ENCODE data around the gene ENOX1.
"Not testable (repeated sequence)": the region's sequence is repeated elsewhere in the genome, so short reads cannot be mapped to it uniquely, and the experiment has no call there.

Gene ENOX1

GRCh38 chr13:43416408-43416807, 370.4 kb downstream of the ENOX1 start:
- not testable (repeated sequence) for H3K36me3 ChIP-seq (ENCODE audit: control insufficient read depth in 1 of 2, insufficient read depth in 2 of 2, low read length in 2 of 2); H2BK5ac ChIP-seq (ENCODE audit: low read depth, low read length, poor library complexity); DNase-seq; H4K8ac ChIP-seq (ENCODE audit: low read depth, low read length); H3K18ac ChIP-seq (ENCODE audit: low read length); H3K4ac ChIP-seq (ENCODE audit: low read depth, low read length); H3K79me2 ChIP-seq (ENCODE audit: control insufficient read depth, insufficient read depth, low read length, poor library complexity); H3K4me1 ChIP-seq (ENCODE audit: control insufficient read depth in 1 of 2, insufficient read depth in 2 of 2, low read length in 2 of 2); H2BK12ac ChIP-seq (ENCODE audit: low read length); H3K27me3 ChIP-seq (ENCODE audit: insufficient read depth, low read length); H3K4me2 ChIP-seq (ENCODE audit: low read length); H3K14ac ChIP-seq (ENCODE audit: low read length); H4K12ac ChIP-seq (ENCODE audit: low read depth, low read length); H2AK5ac ChIP-seq (ENCODE audit: low read length); H3K23ac ChIP-seq (ENCODE audit: low read length); H2BK120ac ChIP-seq (ENCODE audit: insufficient read depth, low read length, poor library complexity); H3K79me1 ChIP-seq (ENCODE audit: low read length); H2AFZ ChIP-seq (ENCODE audit: insufficient read depth, low read length, poor library complexity); H3K9ac ChIP-seq (ENCODE audit: low read length); H4K91ac ChIP-seq (ENCODE audit: low read depth, low read length); H3K27ac ChIP-seq (ENCODE audit: low read depth, low read length); H3K4me3 ChIP-seq (ENCODE audit: low read depth, low read length)
- peaks cover 11% of the 10 kb centered on the region for H3K9me3 ChIP-seq (ENCODE audit: insufficient read depth, low read depth, low read length)
- WGBS (ENCODE audit: extremely low coverage, insufficient coverage, insufficient read length), result no CpG with 5 or more reads among the region's 21 CpGs

DNA sequence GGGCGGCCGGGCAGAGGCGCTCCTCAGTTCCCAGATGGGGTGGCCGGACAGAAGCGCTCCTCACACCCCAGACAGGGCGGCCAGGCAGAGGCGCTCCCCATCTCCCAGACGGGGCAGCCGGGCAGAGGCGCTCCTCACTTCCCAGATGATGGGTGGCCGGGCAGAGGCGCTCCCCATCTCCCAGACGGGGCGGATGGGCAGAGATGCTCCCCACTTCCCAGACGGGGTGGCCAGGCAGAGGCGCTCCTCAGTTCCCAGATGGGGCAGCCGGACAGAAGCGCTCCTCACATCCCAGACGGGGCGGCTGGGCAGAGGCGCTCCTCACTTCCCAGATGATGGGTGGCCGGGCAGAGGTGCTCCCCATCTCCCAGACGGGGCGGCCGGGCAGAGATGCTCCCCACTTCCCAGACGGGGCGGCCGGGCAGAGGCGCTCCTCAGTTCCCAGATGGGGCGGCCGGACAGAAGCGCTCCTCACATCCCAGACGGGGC, 370.8 kb downstream of the ENOX1 start:
- H3K4me3 ChIP-seq (ENCODE audit: low read depth, low read length); H2AFZ ChIP-seq (ENCODE audit: insufficient read depth, low read length, poor library complexity); H4K12ac ChIP-seq (ENCODE audit: low read depth, low read length); H3K79me2 ChIP-seq (ENCODE audit: control insufficient read depth, insufficient read depth, low read length, poor library complexity); H3K14ac ChIP-seq (ENCODE audit: low read length); H3K4ac ChIP-seq (ENCODE audit: low read depth, low read length); H2AK5ac ChIP-seq (ENCODE audit: low read length); H3K27ac ChIP-seq (ENCODE audit: low read depth, low read length); H3K27me3 ChIP-seq (ENCODE audit: insufficient read depth, low read length); H3K79me1 ChIP-seq (ENCODE audit: low read length); H2BK5ac ChIP-seq (ENCODE audit: low read depth, low read length, poor library complexity); H3K4me2 ChIP-seq (ENCODE audit: low read length); H4K8ac ChIP-seq (ENCODE audit: low read depth, low read length); H2BK12ac ChIP-seq (ENCODE audit: low read length); H3K18ac ChIP-seq (ENCODE audit: low read length); H3K36me3 ChIP-seq (ENCODE audit: control insufficient read depth in 1 of 2, insufficient read depth in 2 of 2, low read length in 2 of 2); H3K23ac ChIP-seq (ENCODE audit: low read length); H4K91ac ChIP-seq (ENCODE audit: low read depth, low read length); H3K9ac ChIP-seq (ENCODE audit: low read length); H3K4me1 ChIP-seq (ENCODE audit: control insufficient read depth in 1 of 2, insufficient read depth in 2 of 2, low read length in 2 of 2); DNase-seq; H2BK120ac ChIP-seq (ENCODE audit: insufficient read depth, low read length, poor library complexity): not testable (repeated sequence)
- peaks cover 11% of the 10 kb centered on the region for H3K9me3 ChIP-seq (ENCODE audit: insufficient read depth, low read depth, low read length)
- WGBS (ENCODE audit: extremely low coverage, insufficient coverage, insufficient read length), result no CpG with 5 or more reads among the region's 33 CpGs

DNA sequence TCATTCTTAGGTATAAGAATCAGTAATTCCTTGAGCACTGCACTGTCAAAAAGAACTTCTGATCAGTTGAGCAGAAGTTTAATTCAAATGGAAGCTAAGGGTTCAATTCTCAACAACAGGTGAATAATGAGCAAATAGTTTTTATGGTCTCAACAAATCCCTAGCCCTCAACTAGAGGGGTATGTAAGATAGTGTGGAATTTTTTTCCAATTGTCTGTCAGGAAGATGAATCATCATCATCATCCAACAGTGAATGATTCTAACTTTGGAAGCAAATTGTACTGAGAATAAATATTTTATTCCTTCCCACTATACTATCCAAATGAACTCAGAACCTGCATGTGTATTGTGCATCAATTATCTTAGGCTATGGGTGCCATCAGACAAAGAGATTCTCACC, 372.7 kb downstream of the ENOX1 start:
- no peak for DNase-seq
- Histone ChIP-seq H3K23ac (ENCODE audit: low read length) (no peak overlapping the region), H4K91ac (ENCODE audit: low read depth, low read length) (no peak overlapping the region), H4K12ac (ENCODE audit: low read depth, low read length) (no peak overlapping the region), H3K4ac (ENCODE audit: low read depth, low read length) (no peak overlapping the region), H3K4me1 (ENCODE audit: control insufficient read depth in 1 of 2, insufficient read depth in 2 of 2, low read length in 2 of 2) (no peaks in the 10 kb centered on the region), H2AFZ (ENCODE audit: insufficient read depth, low read length, poor library complexity) (no peak overlapping the region), H3K4me3 (ENCODE audit: low read depth, low read length) (no peak overlapping the region), H3K27me3 (ENCODE audit: insufficient read depth, low read length) (no peaks in the 10 kb centered on the region), H3K79me1 (ENCODE audit: low read length) (no peaks in the 10 kb centered on the region), H3K27ac (ENCODE audit: low read depth, low read length) (no peak overlapping the region), H2BK12ac (ENCODE audit: low read length) (no peak overlapping the region), H2BK120ac (ENCODE audit: insufficient read depth, low read length, poor library complexity) (no peak overlapping the region), H2AK5ac (ENCODE audit: low read length) (no peak overlapping the region), H3K79me2 (ENCODE audit: control insufficient read depth, insufficient read depth, low read length, poor library complexity) (no peaks in the 10 kb centered on the region), H3K9me3 (ENCODE audit: insufficient read depth, low read depth, low read length) (peaks cover 11% of the 10 kb centered on the region), H3K36me3 (ENCODE audit: control insufficient read depth in 1 of 2, insufficient read depth in 2 of 2, low read length in 2 of 2) (peaks cover 0 to 3% of the 10 kb centered on the region in 2 experiments), H3K9ac (ENCODE audit: low read length) (no peak overlapping the region), H4K8ac (ENCODE audit: low read depth, low read length) (no peak overlapping the region), H3K18ac (ENCODE audit: low read length) (no peak overlapping the region), H2BK5ac (ENCODE audit: low read depth, low read length, poor library complexity) (no peak overlapping the region), H3K14ac (ENCODE audit: low read length) (no peak overlapping the region), H3K4me2 (ENCODE audit: low read length) (no peak overlapping the region)

DNA sequence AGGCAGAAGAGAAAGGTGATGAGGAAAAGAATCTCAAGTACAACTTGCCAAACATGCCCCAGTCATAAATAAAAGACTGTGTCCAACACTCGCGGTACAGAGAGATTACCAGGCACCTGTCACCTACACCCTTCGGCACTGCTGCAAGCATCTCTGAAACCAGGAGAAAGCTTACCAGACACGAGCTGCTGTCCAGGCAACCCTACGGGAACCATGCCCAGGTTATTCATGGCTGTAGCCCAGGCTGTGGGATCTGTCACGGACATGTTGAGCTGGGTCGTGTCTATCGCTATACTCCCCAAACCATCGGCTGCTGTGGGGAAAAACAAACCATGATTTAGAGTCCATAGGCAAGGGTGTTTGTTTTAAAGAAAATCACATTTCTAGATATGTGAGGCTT, 375.0 kb downstream of the ENOX1 start:
- no peak overlapping the region for H3K14ac ChIP-seq (ENCODE audit: low read length)
- no peak overlapping the region for H2AFZ ChIP-seq (ENCODE audit: insufficient read depth, low read length, poor library complexity)
- H2BK12ac ChIP-seq (ENCODE audit: low read length), result no peak overlapping the region
- no peak overlapping the region for H4K12ac ChIP-seq (ENCODE audit: low read depth, low read length)
- H3K23ac ChIP-seq (ENCODE audit: low read length), result no peak overlapping the region
- H2AK5ac ChIP-seq (ENCODE audit: low read length), result no peak overlapping the region
- H3K4me3 ChIP-seq (ENCODE audit: low read depth, low read length), result no peak overlapping the region
- no peak overlapping the region for H4K91ac ChIP-seq (ENCODE audit: low read depth, low read length)
- no peak overlapping the region for H3K4me2 ChIP-seq (ENCODE audit: low read length)
- H3K4me1 ChIP-seq (ENCODE audit: control insufficient read depth in 1 of 2, insufficient read depth in 2 of 2, low read length in 2 of 2), result no peaks in the 10 kb centered on the region
- peaks cover 8% of the 10 kb centered on the region for H3K9me3 ChIP-seq (ENCODE audit: insufficient read depth, low read depth, low read length)
- H3K9ac ChIP-seq (ENCODE audit: low read length), result no peak overlapping the region
- no peak overlapping the region for H3K18ac ChIP-seq (ENCODE audit: low read length)
- H3K36me3 ChIP-seq (ENCODE audit: control insufficient read depth in 1 of 2, insufficient read depth in 2 of 2, low read length in 2 of 2), result peaks cover 0 to under 1% of the 10 kb centered on the region in 2 experiments
- no peaks in the 10 kb centered on the region for H3K79me2 ChIP-seq (ENCODE audit: control insufficient read depth, insufficient read depth, low read length, poor library complexity)
- DNase-seq, result no peak
- H2BK120ac ChIP-seq (ENCODE audit: insufficient read depth, low read length, poor library complexity), result no peak overlapping the region
- no peak overlapping the region for H3K27ac ChIP-seq (ENCODE audit: low read depth, low read length)
- no peak overlapping the region for H2BK5ac ChIP-seq (ENCODE audit: low read depth, low read length, poor library complexity)
- no peak overlapping the region for H3K4ac ChIP-seq (ENCODE audit: low read depth, low read length)
- no peaks in the 10 kb centered on the region for H3K79me1 ChIP-seq (ENCODE audit: low read length)
- no peaks in the 10 kb centered on the region for H3K27me3 ChIP-seq (ENCODE audit: insufficient read depth, low read length)
- WGBS (ENCODE audit: extremely low coverage, insufficient coverage, insufficient read length), result no CpG with 5 or more reads among the region's 9 CpGs
- no peak overlapping the region for H4K8ac ChIP-seq (ENCODE audit: low read depth, low read length)
